GM19099 (cell line): ENCODE results near the gene GPR183.

Experiments used
- POLR2A ChIP-seq: IDR thresholded peaks from 3 replicates; pipeline ENCODE4 v1.6.1; 2011; ENCODE audit warnings: low read depth; ENCODE audit not compliant: insufficient read length; ENCODE audit errors: extremely low read depth

The GPR183 gene

GRCh38 chr13:99297331-99297730 lies 9.9 kb downstream of the GPR183 start:
- TF ChIP-seq POLR2A = no peak

- no peak for TF ChIP-seq POLR2A
These were observed 10.8 kb downstream of the GPR183 start for GRCh38 chr13:99296398-99296797.

GRCh38 chr13:99295488-99296252 lies 11.5 kb downstream of the GPR183 start:
- TF ChIP-seq POLR2A = no peak

- no peak for TF ChIP-seq POLR2A
These were observed 12.2 kb downstream of the GPR183 start for GRCh38 chr13:99294958-99295357.

GRCh38 chr13:99294198-99294597 lies 13.0 kb downstream of the GPR183 start:
- TF ChIP-seq POLR2A = no peak

- no peak for TF ChIP-seq POLR2A
These were observed 14.0 kb downstream of the GPR183 start for GRCh38 chr13:99293178-99293577.

- no peak for TF ChIP-seq POLR2A
These were observed 16.3 kb downstream of the GPR183 start for GRCh38 chr13:99290894-99291293.

GRCh38 chr13:99289674-99290337 lies 17.4 kb downstream of the GPR183 start:
- no peak for TF ChIP-seq POLR2A

- no peak for TF ChIP-seq POLR2A
These were observed 17.9 kb downstream of the GPR183 start for GRCh38 chr13:99289271-99289670.

GRCh38 chr13:99288089-99288488 lies 19.1 kb downstream of the GPR183 start:
- TF ChIP-seq POLR2A = no peak

GRCh38 chr13:99287551-99287950 lies 19.6 kb downstream of the GPR183 start:
- no peak for TF ChIP-seq POLR2A

- TF ChIP-seq POLR2A = no peak
These were observed 21.6 kb downstream of the GPR183 start for GRCh38 chr13:99285432-99286182.

- TF ChIP-seq POLR2A = no peak
These were observed 24.7 kb downstream of the GPR183 start for GRCh38 chr13:99282264-99283231.

GRCh38 chr13:99281811-99282263 lies 25.4 kb downstream of the GPR183 start:
- TF ChIP-seq POLR2A = no peak

- TF ChIP-seq POLR2A = no peak
These were observed 27.0 kb downstream of the GPR183 start for GRCh38 chr13:99280166-99280565.

GRCh38 chr13:99279637-99280036 lies 27.6 kb downstream of the GPR183 start:
- TF ChIP-seq POLR2A = no peak
